Stimulated activated CD8-positive, alpha-beta memory T cell treated with anti-CD3 and anti-CD28 coated beads, Interleukin-15, amount 100 ng/mL, for 24 hours (primary cell): Measurements from ENCODE around the gene GLIS1.

ENCODE experiments used
- DNase-seq: peaks from one replicate; pipeline ENCODE4 v3.0.0-alpha.2; 2020; ENCODE audit warnings: low read depth

Gene GLIS1

GRCh38 chr1:53462769-53463501 is 276.0 kb downstream of the GLIS1 start:
- DNase-seq: no peak

- DNase-seq: no peak
Observed at GRCh38 chr1:53462193-53462592, 276.8 kb downstream of the GLIS1 start.

GRCh38 chr1:53461323-53462044 is 277.5 kb downstream of the GLIS1 start:
- DNase-seq: no peak

- no peak for DNase-seq
Observed at GRCh38 chr1:53460666-53461322, 278.2 kb downstream of the GLIS1 start.

GRCh38 chr1:53460211-53460634 is 278.7 kb downstream of the GLIS1 start:
- no peak for DNase-seq

- DNase-seq: no peak
Observed at GRCh38 chr1:53459321-53460175, 279.4 kb downstream of the GLIS1 start, which contains the start of gene DMRTB1. TSS of gene DMRTB1 (plus strand) at chr1:53459399. CDS start at chr1:53459454, 55 bp downstream.

GRCh38 chr1:53458634-53459033 is 280.3 kb downstream of the GLIS1 start:
- no peak for DNase-seq
